CD4-positive, alpha-beta T cell (primary cell): ENCODE results near the gene CTLA4. TPM values are rescaled to one million over a fixed set of nuclear protein-coding genes. Genes with fewer than 3 reads are reported as not detected.

ENCODE experiments used
- ATAC-seq: fragments of 200-7000 bp; cut with Tn5 transposase; one replicate; pipeline ENCODE4 v1.10.0; 2022; ENCODE audit warnings: mild to moderate bottlenecking; ENCODE audit not compliant: poor library complexity
- CTCF ChIA-PET: fragments of 350-600 bp; sonication (Branson Sonifier 250); formaldehyde crosslinking; loops from one replicate; lab custom pipeline; 2021; ENCODE audit warnings: antibody characterized with exemption, inconsistent platforms; lab: Charles Lee
- POLR2A ChIA-PET: fragments of 350-600 bp; sonication (Branson Sonifier 250); formaldehyde crosslinking; loops from one replicate; lab custom pipeline; 2021; ENCODE audit warnings: antibody characterized with exemption, inconsistent platforms; lab: Charles Lee
- DNase-seq, 14 experiments: peaks; one replicate each; pipeline ENCODE4 v3.0.0-alpha.2; 2013 to 2020; ENCODE audit warnings: mixed read lengths in 2 of 14
- H3K27ac ChIP-seq, 2 donors: one replicate each; pipeline versions ENCODE4 v1.5.1 to v1.7.0; 2013; ENCODE audit warnings: low read length in 2 of 2, low read depth in 1 of 2, mild to moderate bottlenecking in 1 of 2
- H3K27me3 ChIP-seq, 2 experiments: 1 replicate in 1 of 2; 2 replicates in 1 of 2; pipeline versions ENCODE4 v1.6.1 to v1.7.0; 2013; ENCODE audit warnings: low read length in 2 of 2, control low read depth in 1 of 2, mild to moderate bottlenecking in 1 of 2, moderate library complexity in 1 of 2; ENCODE audit not compliant: insufficient read depth in 2 of 2, control insufficient read depth in 1 of 2
- H3K36me3 ChIP-seq: one replicate; pipeline ENCODE4 v1.6.1; 2013; ENCODE audit warnings: low read length, control low read depth; ENCODE audit not compliant: insufficient read depth
- H3K4me1 ChIP-seq: one replicate; pipeline ENCODE4 v1.6.1; 2013; ENCODE audit warnings: low read length, control low read depth; ENCODE audit not compliant: insufficient read depth
- H3K4me3 ChIP-seq: one replicate; pipeline ENCODE4 v1.5.1; 2013; ENCODE audit warnings: mild to moderate bottlenecking, low read length, moderate library complexity
- H3K9me3 ChIP-seq, 2 experiments: 1 replicate in 1 of 2; 2 replicates in 1 of 2; pipeline versions ENCODE4 v1.6.1 to v1.7.0; 2013; ENCODE audit warnings: low read length in 2 of 2, mild to moderate bottlenecking in 2 of 2, control low read depth in 1 of 2, moderate library complexity in 1 of 2; ENCODE audit not compliant: control insufficient read depth in 1 of 2, insufficient read depth in 1 of 2
- H3K27ac Mint-ChIP-seq: one replicate; pipeline ENCODE4 v1.8.0; 2020; ENCODE audit warnings: mixed read lengths
- H3K27me3 Mint-ChIP-seq: one replicate; pipeline ENCODE4 v1.8.0; 2021; ENCODE audit warnings: mixed read lengths
- H3K36me3 Mint-ChIP-seq: one replicate; pipeline ENCODE4 v1.8.0; 2021; ENCODE audit warnings: low read depth, mixed read lengths
- H3K4me1 Mint-ChIP-seq: one replicate; pipeline ENCODE4 v1.8.0; 2021; ENCODE audit warnings: low read depth, mixed read lengths
- H3K4me3 Mint-ChIP-seq: one replicate; pipeline ENCODE4 v1.8.0; 2020; ENCODE audit warnings: mild to moderate bottlenecking, mixed read lengths
- H3K9me3 Mint-ChIP-seq: one replicate; pipeline ENCODE4 v1.8.0; 2020; ENCODE audit warnings: mixed read lengths
- CTCF ChIP-seq: fragments of 200-600 bp; IDR thresholded peaks from one replicate; pipeline ENCODE4 v1.8.0; 2022; ENCODE audit warnings: antibody characterized with exemption, mild to moderate bottlenecking
- intact Hi-C, 2 experiments: fragments of 100-400 bp; cut with DNase I in 1 of 2; cut with micrococcal nuclease in 1 of 2; formaldehyde crosslinking; loops; one replicate each; pipeline versions ENCODE4 v1.15.1 to v1.9.0; 2023 to 2025; cut with DNase I, micrococcal nuclease
- total RNA-seq, 174 experiments: library from RNA in 2 of 174; stranded (reverse) in 2 of 174; gene quantifications; one replicate each; pipeline ENCODE4 v1.2.3 and lab custom pipeline; 2021 to 2026

The CTLA4 gene
- total RNA-seq, 2 experiments from 2014 or later = 49.8 to 52.0 TPM

GRCh38 chr2:203840655-203841205, 26.8 kb upstream of the CTLA4 start:
- H3K27me3 ChIP-seq = no peaks in the 10 kb centered on the region
- no peaks in the 10 kb centered on the region for H3K9me3 ChIP-seq
- no peak overlapping the region for H3K4me3 Mint-ChIP-seq
- intact Hi-C loops = no loop called here
- no peak overlapping the region for H3K27ac Mint-ChIP-seq
- no peak for TF ChIP-seq CTCF
- no peak for ATAC-seq
- no peak for DNase-seq
- H3K4me1 Mint-ChIP-seq = no peaks in the 10 kb centered on the region
- no peak overlapping the region for H3K27ac ChIP-seq
- H3K36me3 ChIP-seq = no peaks in the 10 kb centered on the region
- ChIA-PET POLR2A (no interaction called here), CTCF (no interaction called here)
- no peak overlapping the region for H3K4me3 ChIP-seq
- no peaks in the 10 kb centered on the region for H3K36me3 Mint-ChIP-seq
- H3K27me3 Mint-ChIP-seq = no peaks in the 10 kb centered on the region
- H3K9me3 Mint-ChIP-seq = no peaks in the 10 kb centered on the region
- H3K4me1 ChIP-seq = no peaks in the 10 kb centered on the region

DNA sequence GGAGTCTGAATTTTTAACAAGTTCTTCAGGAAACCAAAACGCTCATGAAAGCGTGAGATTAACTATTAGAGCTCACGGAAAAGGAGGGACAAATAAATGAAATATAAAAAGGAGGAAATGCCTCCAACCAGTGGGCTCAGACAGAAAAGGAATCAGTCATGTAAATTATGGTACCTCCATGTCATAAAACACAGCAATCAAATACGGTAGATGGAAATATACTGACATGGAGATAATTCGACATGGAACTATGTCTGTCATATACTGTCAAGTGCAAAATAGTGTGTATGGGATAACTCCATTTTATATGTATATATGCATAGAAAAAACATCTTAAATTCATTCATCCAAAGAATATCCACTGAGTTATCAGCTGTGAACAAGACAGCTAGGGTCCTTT, 25.9 kb upstream of the CTLA4 start:
- Mint-ChIP-seq H3K4me3 (no peak overlapping the region), H3K27ac (no peak overlapping the region), H3K9me3 (no peaks in the 10 kb centered on the region), H3K27me3 (no peaks in the 10 kb centered on the region), H3K4me1 (no peaks in the 10 kb centered on the region), H3K36me3 (no peaks in the 10 kb centered on the region)
- ATAC-seq (no peak), DNase-seq (no peak)
- ChIA-PET POLR2A (no interaction called here), CTCF (no interaction called here)
- intact Hi-C loops = no loop called here
- TF ChIP-seq CTCF = no peak
- Histone ChIP-seq H3K27ac (no peak overlapping the region), H3K4me3 (no peak overlapping the region), H3K4me1 (no peaks in the 10 kb centered on the region), H3K9me3 (no peaks in the 10 kb centered on the region), H3K36me3 (no peaks in the 10 kb centered on the region), H3K27me3 (no peaks in the 10 kb centered on the region)

- POLR2A ChIA-PET = no interaction called here
- Histone ChIP-seq H3K36me3 (no peaks in the 10 kb centered on the region), H3K27ac (no peak overlapping the region), H3K4me1 (no peaks in the 10 kb centered on the region), H3K27me3 (no peaks in the 10 kb centered on the region), H3K9me3 (no peaks in the 10 kb centered on the region), H3K4me3 (no peak overlapping the region)
- CTCF ChIA-PET = no interaction called here
- Mint-ChIP-seq H3K27ac (no peak overlapping the region), H3K27me3 (no peaks in the 10 kb centered on the region), H3K4me3 (no peak overlapping the region), H3K9me3 (no peaks in the 10 kb centered on the region), H3K36me3 (no peaks in the 10 kb centered on the region), H3K4me1 (no peaks in the 10 kb centered on the region)
- TF ChIP-seq CTCF = no peak
- no peak for ATAC-seq
- DNase-seq = no peak
- intact Hi-C loops = no loop called here
Measured at GRCh38 chr2:203842373-203842772, 25.2 kb upstream of the CTLA4 start.
